ENCODE measurements around the gene SLC2A1. TPM values are rescaled to one million over a fixed set of nuclear protein-coding genes. Genes with fewer than 3 reads are reported as not detected.

SLC2A1 gene
- 100 to 1,000 TPM; 115 to 125 TPM for total RNA-seq

GRCh38 chr1:42958488-42959319, at the start of gene SLC2A1:
Gene SLC2A1, minus strand, starts transcription at chr1:42958868. Its CDS starts 217 bp downstream, at chr1:42958651.
- peaks cover 39% of the 10 kb centered on the region for H3K36me3 Mint-ChIP-seq (ENCODE audit: low read depth)

GRCh38 chr1:43007377-43008114, 48.9 kb upstream of the SLC2A1 start:
- Mint-ChIP-seq H3K36me3 (ENCODE audit: low read depth) (no peaks in the 10 kb centered on the region), H3K4me1 (no peaks in the 10 kb centered on the region), H3K9me3 (ENCODE audit: low read depth) (no peaks in the 10 kb centered on the region), H3K4me3 (no peak overlapping the region), H3K27ac (no peak overlapping the region), H3K27me3 (peaks cover 4% of the 10 kb centered on the region)
- ChIA-PET CTCF (interaction anchor here (0.6 kb wide), 1 partner anchor 811 kb away, joined by 3 read pairs; no protein-coding TSS in a partner anchor), POLR2A (no interaction called here)
- DNase-seq (no peak), ATAC-seq (no peak)
- intact Hi-C loops (cut with DNase I, micrococcal nuclease): no loop called here

More at GRCh38 chr1:42958488-42959319, at the start of gene SLC2A1:
- DNase-seq (peak; percentile 99), ATAC-seq (peak; percentile 89)
- Mint-ChIP-seq H3K27ac (peak within 1 kb of the TSS; percentile 97), H3K9me3 (ENCODE audit: low read depth) (no peaks in the 10 kb centered on the region), H3K27me3 (peaks cover 6% of the 10 kb centered on the region), H3K4me3 (peak within 1 kb of the TSS; percentile 89), H3K4me1 (peaks cover 47% of the 10 kb centered on the region)
- ChIA-PET CTCF (no interaction called here), POLR2A (interaction anchor here (0.6 to 1.6 kb wide), 5 partner anchors 8 to 192 kb away, joined by 3 to 7 read pairs (median 5); partner anchors contain the start of genes C1orf50 and P3H1)
- intact Hi-C loops (cut with DNase I, micrococcal nuclease): loop anchor here (1.0 to 5.0 kb wide), 15 partner anchors 17 to 1072 kb away; partner anchors contain the start of genes C1orf50 (in 2 of the 2), P3H1 (in 2 of the 2), CCDC30 (in 1 of the 2) and CFAP57 (in 1 of the 2)

GRCh38 chr1:43005460-43006361, 47.0 kb upstream of the SLC2A1 start:
- intact Hi-C loops (cut with DNase I, micrococcal nuclease): no loop called here
- ChIA-PET POLR2A (no interaction called here), CTCF (no interaction called here)
- Mint-ChIP-seq H3K9me3 (ENCODE audit: low read depth) (no peaks in the 10 kb centered on the region), H3K36me3 (ENCODE audit: low read depth) (no peaks in the 10 kb centered on the region), H3K27me3 (peaks cover 2% of the 10 kb centered on the region), H3K4me3 (no peak overlapping the region), H3K4me1 (no peaks in the 10 kb centered on the region), H3K27ac (no peak overlapping the region)
- ATAC-seq (no peak), DNase-seq (no peak)

DNA sequence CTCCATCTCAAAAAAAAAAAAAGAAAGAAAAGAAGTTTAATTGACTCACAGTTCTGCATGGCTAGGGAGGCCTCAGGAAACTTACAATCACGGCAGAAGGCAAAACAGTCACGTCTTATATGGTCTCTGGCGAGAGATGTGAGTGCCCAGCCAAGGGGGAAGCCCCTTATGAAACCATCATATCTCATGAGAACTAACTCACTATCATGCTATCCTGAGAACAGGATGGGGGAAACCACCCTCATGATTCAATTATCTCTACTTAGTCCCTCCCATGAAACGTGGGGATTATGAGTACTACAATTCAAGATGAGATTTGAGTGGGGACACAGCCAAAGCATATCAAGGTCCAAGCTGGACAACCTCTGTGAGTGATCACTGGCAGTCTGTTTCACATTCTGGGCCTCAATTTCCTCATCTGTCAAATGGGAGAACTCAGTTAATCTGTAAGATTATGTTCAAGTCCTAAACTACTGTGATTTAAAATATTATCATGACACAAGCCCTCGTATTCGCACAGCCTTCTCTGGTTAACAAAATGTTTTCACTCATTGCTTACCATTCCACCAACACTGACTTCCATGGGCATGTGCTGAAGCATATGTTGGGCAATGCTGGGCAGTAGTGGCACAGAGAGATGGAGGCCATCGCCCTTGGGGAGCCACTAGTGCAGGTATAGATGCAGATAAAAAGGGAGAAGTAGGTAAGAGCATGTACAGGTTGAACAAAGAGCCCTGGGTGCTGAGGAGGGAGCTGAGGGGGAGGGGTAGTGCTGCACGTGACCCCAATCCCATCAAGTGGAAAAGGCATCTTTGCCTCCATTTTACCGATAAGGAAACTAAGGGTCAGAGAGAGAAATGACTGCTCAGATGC, 46.2 kb upstream of the SLC2A1 start:
- Mint-ChIP-seq H3K4me3 (no peak overlapping the region), H3K9me3 (ENCODE audit: low read depth) (no peaks in the 10 kb centered on the region), H3K4me1 (no peaks in the 10 kb centered on the region), H3K36me3 (ENCODE audit: low read depth) (no peaks in the 10 kb centered on the region), H3K27ac (no peak overlapping the region), H3K27me3 (peaks cover 2% of the 10 kb centered on the region)
- intact Hi-C loops (cut with DNase I, micrococcal nuclease): no loop called here
- ChIA-PET CTCF (no interaction called here), POLR2A (no interaction called here)
- DNase-seq (peak; percentile 11), ATAC-seq (peak; percentile 90)

DNA sequence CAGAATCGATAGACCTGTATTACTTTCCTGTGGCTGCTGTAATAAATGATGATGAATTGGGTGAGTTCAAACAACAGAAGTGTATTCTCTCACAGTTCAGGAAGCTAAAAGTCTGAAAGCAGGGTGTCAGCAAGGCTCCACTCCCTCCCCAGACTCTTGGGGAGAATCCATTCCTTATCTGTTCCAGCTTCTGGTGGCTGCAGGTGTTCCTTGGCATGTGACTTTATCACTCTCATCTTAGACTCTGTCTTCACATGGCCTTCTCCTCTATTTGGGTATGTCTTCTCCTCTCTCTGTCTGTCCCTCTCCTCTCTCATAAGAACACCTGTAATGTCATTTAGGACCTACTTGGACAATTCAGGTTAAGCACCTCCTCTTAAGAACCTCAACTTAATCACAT, 44.1 kb upstream of the SLC2A1 start:
- ChIA-PET CTCF (no interaction called here), POLR2A (no interaction called here)
- intact Hi-C loops (cut with DNase I, micrococcal nuclease): no loop called here

DNA sequence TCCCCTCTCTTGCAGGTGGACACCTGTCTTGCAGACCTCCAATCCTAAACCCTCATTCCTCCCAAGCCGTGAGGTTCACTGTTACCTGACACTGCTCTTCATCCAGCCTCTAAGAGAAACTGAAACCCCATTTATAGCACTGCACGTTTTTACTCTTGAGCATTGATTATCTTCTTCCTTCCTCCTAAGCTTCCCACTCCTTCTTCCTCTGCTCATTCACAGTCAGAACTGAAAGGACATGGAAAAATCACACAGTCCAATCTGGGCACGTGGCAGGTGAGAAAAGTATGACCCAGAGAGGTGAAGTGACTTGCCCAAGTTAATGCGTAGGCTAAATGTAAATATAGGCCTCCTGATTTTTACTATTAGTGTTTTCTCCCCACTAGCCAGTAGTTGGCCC, 43.4 kb upstream of the SLC2A1 start:
- Mint-ChIP-seq H3K9me3 (ENCODE audit: low read depth) (no peaks in the 10 kb centered on the region), H3K4me1 (no peaks in the 10 kb centered on the region), H3K27ac (no peak overlapping the region), H3K27me3 (no peaks in the 10 kb centered on the region), H3K36me3 (ENCODE audit: low read depth) (no peaks in the 10 kb centered on the region), H3K4me3 (no peak overlapping the region)
- intact Hi-C loops (cut with DNase I, micrococcal nuclease): no loop called here
- ChIA-PET CTCF (interaction anchor here (1.1 kb wide), 1 partner anchor 71 kb away, joined by 4 read pairs; no protein-coding TSS in a partner anchor), POLR2A (no interaction called here)
- ATAC-seq: no peak
- DNase-seq: no peak

More for the DNA sequence above, 44.1 kb upstream of the SLC2A1 start:
- Mint-ChIP-seq H3K27ac (no peak overlapping the region), H3K4me3 (no peak overlapping the region), H3K4me1 (no peaks in the 10 kb centered on the region), H3K36me3 (ENCODE audit: low read depth) (no peaks in the 10 kb centered on the region), H3K9me3 (ENCODE audit: low read depth) (no peaks in the 10 kb centered on the region), H3K27me3 (no peaks in the 10 kb centered on the region)
- no peak for DNase-seq
- ATAC-seq: no peak

GRCh38 chr1:43001434-43001833, 42.8 kb upstream of the SLC2A1 start:
- ChIA-PET CTCF (interaction anchor here (1.1 kb wide), 1 partner anchor 72 kb away, joined by 4 read pairs; no protein-coding TSS in a partner anchor), POLR2A (no interaction called here)
- no peak for ATAC-seq
- Mint-ChIP-seq H3K4me1 (no peaks in the 10 kb centered on the region), H3K36me3 (ENCODE audit: low read depth) (no peaks in the 10 kb centered on the region), H3K9me3 (ENCODE audit: low read depth) (no peaks in the 10 kb centered on the region), H3K4me3 (no peak overlapping the region), H3K27me3 (no peaks in the 10 kb centered on the region), H3K27ac (no peak overlapping the region)
- intact Hi-C loops (cut with DNase I, micrococcal nuclease): no loop called here
- no peak for DNase-seq

- Mint-ChIP-seq H3K27ac (no peak overlapping the region), H3K9me3 (ENCODE audit: low read depth) (no peaks in the 10 kb centered on the region), H3K36me3 (ENCODE audit: low read depth) (no peaks in the 10 kb centered on the region), H3K4me3 (no peak overlapping the region), H3K27me3 (no peaks in the 10 kb centered on the region), H3K4me1 (no peaks in the 10 kb centered on the region)
- intact Hi-C loops (cut with DNase I, micrococcal nuclease): no loop called here
- DNase-seq (no peak), ATAC-seq (no peak)
- CTCF ChIA-PET: no interaction called here
- POLR2A ChIA-PET: no interaction called here
Measured at GRCh38 chr1:43000271-43000670, 41.6 kb upstream of the SLC2A1 start.

DNA sequence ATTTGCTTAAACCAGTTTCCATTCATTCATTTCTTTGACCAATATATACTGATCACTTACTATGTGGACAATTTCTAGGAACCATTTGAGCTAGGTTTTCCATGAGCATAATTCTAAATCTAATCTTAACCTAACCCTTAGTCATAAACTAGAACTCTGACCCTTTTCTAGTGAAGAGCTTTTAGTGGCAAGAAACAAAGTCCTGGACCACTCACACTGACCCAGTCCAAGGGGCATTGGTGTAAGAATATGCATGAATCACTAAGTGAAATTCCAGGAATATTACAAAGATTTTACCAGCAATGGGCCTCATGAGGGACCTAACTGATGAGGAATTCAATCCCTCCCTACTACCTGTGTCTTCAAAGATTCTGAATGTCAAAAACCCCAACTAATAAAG, 40.6 kb upstream of the SLC2A1 start:
- ATAC-seq: no peak
- H3K9me3 Mint-ChIP-seq (ENCODE audit: low read depth): no peaks in the 10 kb centered on the region
- no peaks in the 10 kb centered on the region for H3K4me1 Mint-ChIP-seq
- DNase-seq: no peak
- H3K27ac Mint-ChIP-seq: no peak overlapping the region
- no peak overlapping the region for H3K4me3 Mint-ChIP-seq
- POLR2A ChIA-PET: interaction anchor here (0.7 kb wide), 1 partner anchor 47 kb away, joined by 3 read pairs; no protein-coding TSS in a partner anchor
- CTCF ChIA-PET: interaction anchor here (0.6 kb wide), 1 partner anchor 681 kb away, joined by 3 read pairs; no protein-coding TSS in a partner anchor
- H3K36me3 Mint-ChIP-seq (ENCODE audit: low read depth): no peaks in the 10 kb centered on the region
- no peaks in the 10 kb centered on the region for H3K27me3 Mint-ChIP-seq
- intact Hi-C loops (cut with DNase I, micrococcal nuclease): no loop called here

DNA sequence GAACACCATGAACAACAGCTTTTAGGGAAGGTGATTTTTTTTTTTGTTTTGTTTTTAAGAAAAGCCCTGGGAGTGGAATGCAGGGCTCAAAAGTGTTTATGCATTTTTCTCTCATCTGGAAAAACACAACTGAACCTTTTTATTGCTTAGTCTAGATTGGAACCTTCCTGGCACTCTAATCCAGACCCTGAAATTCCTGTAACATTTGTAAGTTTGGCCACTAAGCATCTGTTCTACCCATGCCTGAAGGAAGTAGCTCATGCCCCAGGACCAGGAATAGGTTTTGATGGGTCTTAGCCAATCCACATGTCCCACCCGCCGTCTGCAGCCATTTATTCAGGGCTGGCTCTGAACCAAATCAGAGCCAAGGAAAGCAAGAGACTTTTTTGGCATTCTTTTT, 39.7 kb upstream of the SLC2A1 start:
- H3K36me3 Mint-ChIP-seq (ENCODE audit: low read depth): no peaks in the 10 kb centered on the region
- DNase-seq (no peak), ATAC-seq (no peak)
- H3K27me3 Mint-ChIP-seq: no peaks in the 10 kb centered on the region
- CTCF ChIA-PET: interaction anchor here (1.2 kb wide), 1 partner anchor 24 kb away, joined by 3 read pairs; no protein-coding TSS in a partner anchor
- no peaks in the 10 kb centered on the region for H3K9me3 Mint-ChIP-seq (ENCODE audit: low read depth)
- H3K4me3 Mint-ChIP-seq: no peak overlapping the region
- H3K27ac Mint-ChIP-seq: no peak overlapping the region
- H3K4me1 Mint-ChIP-seq: no peaks in the 10 kb centered on the region
- intact Hi-C loops (cut with DNase I, micrococcal nuclease): no loop called here
- POLR2A ChIA-PET: no interaction called here
